Right hindlimb (tissue), 1 donor: ENCODE data around the gene PTGER3.
"Not testable (repeated sequence)": the region's sequence is repeated elsewhere in the genome, so short reads cannot be mapped to it uniquely, and the experiment has no call there.

ENCODE experiments used
- DNase-seq: peaks from one replicate; pipeline ENCODE4 v3.0.0-alpha.2; 2018

PTGER3 gene

GRCh38 chr1:71001624-71002023 lies 46.0 kb downstream of the PTGER3 start:
- DNase-seq, result no peak

GRCh38 chr1:70997793-70998192 lies 49.8 kb downstream of the PTGER3 start:
- no peak for DNase-seq

GRCh38 chr1:70994753-70995268 lies 52.8 kb downstream of the PTGER3 start:
- DNase-seq, result no peak

GRCh38 chr1:70993798-70994197 lies 53.8 kb downstream of the PTGER3 start:
- no peak for DNase-seq

- DNase-seq, result no peak
Measured at GRCh38 chr1:70992521-70992920, 55.1 kb downstream of the PTGER3 start.

- DNase-seq, result no peak
Measured at GRCh38 chr1:70990469-70991253, 57.0 kb downstream of the PTGER3 start.

- no peak for DNase-seq
Measured at GRCh38 chr1:70987497-70987896, 60.1 kb downstream of the PTGER3 start.

- DNase-seq, result not testable (repeated sequence)
Measured at GRCh38 chr1:70985776-70986225, 61.8 kb downstream of the PTGER3 start.

- not testable (repeated sequence) for DNase-seq
Measured at GRCh38 chr1:70985278-70985677, 62.3 kb downstream of the PTGER3 start.

GRCh38 chr1:70980361-70980760 lies 67.3 kb downstream of the PTGER3 start:
- no peak for DNase-seq

GRCh38 chr1:70979881-70980280 lies 67.7 kb downstream of the PTGER3 start:
- DNase-seq, result no peak

- no peak for DNase-seq
Measured at GRCh38 chr1:70979313-70979712, 68.3 kb downstream of the PTGER3 start.

GRCh38 chr1:70978623-70979022 lies 69.0 kb downstream of the PTGER3 start:
- DNase-seq, result no peak

- DNase-seq, result no peak
Measured at GRCh38 chr1:70977575-70977974, 70.0 kb downstream of the PTGER3 start.

GRCh38 chr1:70977041-70977440 lies 70.6 kb downstream of the PTGER3 start:
- no peak for DNase-seq

GRCh38 chr1:70973754-70974153 lies 73.9 kb downstream of the PTGER3 start:
- no peak for DNase-seq

- DNase-seq, result no peak
Measured at GRCh38 chr1:70970407-70970806, 77.2 kb downstream of the PTGER3 start.

- DNase-seq, result no peak
Measured at GRCh38 chr1:70966018-70966638, 81.5 kb downstream of the PTGER3 start.

- DNase-seq, result no peak
Measured at GRCh38 chr1:70963374-70963773, 84.2 kb downstream of the PTGER3 start.

GRCh38 chr1:70961374-70961975 lies 86.1 kb downstream of the PTGER3 start:
- DNase-seq, result no peak

GRCh38 chr1:70948396-70949017 lies 99.1 kb downstream of the PTGER3 start:
- DNase-seq, result no peak

GRCh38 chr1:70947835-70948234 lies 99.8 kb downstream of the PTGER3 start:
- no peak for DNase-seq

GRCh38 chr1:70945676-70946075 lies 101.9 kb downstream of the PTGER3 start:
- DNase-seq, result no peak
